Endodermal cell (in vitro differentiated cells): ENCODE measurements around the gene ZNF318. TPM values are rescaled to one million over a fixed set of nuclear protein-coding genes. Genes with fewer than 3 reads are reported as not detected.

ENCODE experiments used
- DNase-seq: peaks from one replicate; pipeline ENCODE4 v3.0.0-alpha.2; 2017
- H3K27ac ChIP-seq: 2 replicates; pipeline ENCODE4 v1.5.1; 2013; ENCODE audit warnings: mild to moderate bottlenecking, low read depth, low read length, moderate library complexity
- H3K27me3 ChIP-seq: 2 replicates; pipeline ENCODE4 v1.6.1; 2013; ENCODE audit warnings: mild to moderate bottlenecking, low read length, moderate library complexity; ENCODE audit not compliant: insufficient read depth, control insufficient read depth, poor library complexity, severe bottlenecking
- H3K36me3 ChIP-seq: 2 replicates; pipeline ENCODE4 v1.7.0; 2013; ENCODE audit warnings: mild to moderate bottlenecking, low read length, moderate library complexity; ENCODE audit not compliant: control insufficient read depth, insufficient read depth
- H3K4me1 ChIP-seq: one replicate; pipeline ENCODE4 v1.7.0; 2013; ENCODE audit warnings: low read length; ENCODE audit not compliant: control insufficient read depth, insufficient read depth
- H3K4me3 ChIP-seq: 2 replicates; pipeline ENCODE4 v1.5.1; 2013; ENCODE audit warnings: mild to moderate bottlenecking, low read length, moderate library complexity
- H3K9ac ChIP-seq: 2 replicates; pipeline ENCODE4 v1.6.1; 2013; ENCODE audit warnings: mild to moderate bottlenecking, low read length, moderate library complexity; ENCODE audit not compliant: poor library complexity, severe bottlenecking; ENCODE audit errors: extremely low read depth
- H3K9me3 ChIP-seq: 2 replicates; pipeline ENCODE4 v1.6.1; 2013; ENCODE audit warnings: mild to moderate bottlenecking, low read length, moderate library complexity; ENCODE audit not compliant: control insufficient read depth
- H3K27ac Mint-ChIP-seq: 2 replicates; pipeline ENCODE4 v1.8.0; 2020; ENCODE audit warnings: mixed read lengths
- H3K27me3 Mint-ChIP-seq: 2 replicates; pipeline ENCODE4 v1.8.0; 2021; ENCODE audit warnings: mild to moderate bottlenecking, mixed read lengths; ENCODE audit not compliant: insufficient read depth
- H3K36me3 Mint-ChIP-seq: 2 replicates; pipeline ENCODE4 v1.8.0; 2020; ENCODE audit warnings: low read depth, mixed read lengths
- H3K4me1 Mint-ChIP-seq: 2 replicates; pipeline ENCODE4 v1.8.0; 2020; ENCODE audit warnings: mixed read lengths
- H3K4me3 Mint-ChIP-seq: 2 replicates; pipeline ENCODE4 v1.8.0; 2020; ENCODE audit warnings: mild to moderate bottlenecking, moderate library complexity, mixed read lengths
- H3K9me3 Mint-ChIP-seq: 2 replicates; pipeline ENCODE4 v1.8.0; 2020; ENCODE audit warnings: mild to moderate bottlenecking, mixed read lengths
- CTCF ChIP-seq: fragments of 200-600 bp; sonication (generic); conservative IDR thresholded peaks from 2 replicates; pipeline ENCODE4 v1.5.0; 2021; ENCODE audit warnings: antibody characterized with exemption, mild to moderate bottlenecking
- WGBS, 2 experiments: methylation state at CpG; one replicate each; pipeline versions ENCODE4 v1.1.5 to v1.1.7; 2013; ENCODE audit warnings: missing lambda C conversion rate in 2 of 2, mixed read lengths in 1 of 2; ENCODE audit not compliant: insufficient coverage in 1 of 2, insufficient read length in 1 of 2; 5-methylcytosine and 5-hydroxymethylcytosine counted together
- total RNA-seq, 2 donors: library from RNA; stranded (reverse); fragmentation: NEBNext Ultra II Directional in 1 of 2; extraction: Animal tissue kit (Norgen Biotek cat#: 25700) in 1 of 2; gene quantifications; 2 replicates in 1 of 2; 3 replicates in 1 of 2; pipeline ENCODE4 v1.2.1, GENCODE V29; 2021

ZNF318 gene
- total RNA-seq, 2 donors from 2014 or later: 21.3 to 26.4 TPM

DNA sequence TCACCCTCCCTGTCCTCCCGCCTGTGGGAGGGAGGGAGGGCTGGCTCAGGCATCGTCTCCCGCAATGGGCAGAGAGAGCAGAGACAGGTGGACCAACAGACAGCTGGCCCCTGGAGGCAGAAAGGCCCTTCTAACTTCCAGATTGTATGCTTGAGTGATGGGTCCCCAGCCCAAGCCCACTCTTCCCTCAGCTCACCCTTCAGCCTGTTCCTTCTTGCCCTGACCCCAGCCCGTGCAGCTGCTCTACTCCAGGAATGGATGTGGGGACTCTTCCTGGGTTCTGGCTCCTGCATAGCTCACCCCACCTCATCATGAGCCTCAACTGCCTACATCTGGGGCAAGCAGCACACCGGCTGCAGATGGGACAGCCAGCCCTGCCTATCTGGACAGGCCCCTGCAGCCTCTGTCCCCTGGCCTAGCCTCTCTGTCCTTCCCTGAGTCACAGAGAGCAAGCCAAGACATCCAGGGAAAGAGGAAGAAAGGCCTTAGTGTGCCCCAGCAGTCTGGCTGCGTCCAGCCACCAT is 82.9 kb downstream of the ZNF318 start:
- Mint-ChIP-seq H3K27ac (no peak overlapping the region), H3K27me3 (peaks cover 20% of the 10 kb centered on the region), H3K4me1 (peaks cover 17% of the 10 kb centered on the region), H3K36me3 (no peaks in the 10 kb centered on the region), H3K4me3 (no peak overlapping the region), H3K9me3 (no peaks in the 10 kb centered on the region)
- H3K36me3 ChIP-seq: no peaks in the 10 kb centered on the region
- no peak overlapping the region for H3K4me3 ChIP-seq
- TF ChIP-seq CTCF: no peak
- WGBS, 2 experiments: 94% methylated on average over 6 of the region's 6 CpGs; no CpG with 5 or more reads in 1 of the 2 experiments
- H3K4me1 ChIP-seq: no peaks in the 10 kb centered on the region
- DNase-seq: no peak
- no peak overlapping the region for H3K9ac ChIP-seq
- no peaks in the 10 kb centered on the region for H3K9me3 ChIP-seq
- no peak overlapping the region for H3K27ac ChIP-seq
- H3K27me3 ChIP-seq: no peaks in the 10 kb centered on the region

Other genes starting within 250 kb of the ZNF318 start
- 10 to 100 TPM; 32.7 to 44.2 TPM for gene SRF, start 198.4 kb downstream of the ZNF318 start, total RNA-seq
- 10 to 100 TPM; 30.3 to 34.1 TPM for gene CUL9, start 187.5 kb downstream of the ZNF318 start, total RNA-seq
- gene DNPH1, start 140.2 kb downstream of the ZNF318 start, total RNA-seq: 10 to 100 TPM; 48.2 to 66.5 TPM
- gene TTBK1, start 126.2 kb downstream of the ZNF318 start, total RNA-seq: under 1 TPM; 0.62 TPM
- gene SLC22A7, start 71.4 kb downstream of the ZNF318 start, total RNA-seq: not detected
- 10 to 100 TPM; 13.4 to 19.3 TPM for gene CRIP3, start 60.8 kb downstream of the ZNF318 start, total RNA-seq
- 10 to 100 TPM; 34.1 to 44.8 TPM for gene ABCC10, start 57.9 kb upstream of the ZNF318 start, total RNA-seq
- gene DLK2, start 85.9 kb upstream of the ZNF318 start, total RNA-seq: not detected
- 10 to 100 TPM; 44.3 to 50.2 TPM for gene TJAP1, start 107.9 kb upstream of the ZNF318 start, total RNA-seq
- under 1 TPM; 0.46 to 0.64 TPM for gene LRRC73, start 140.7 kb upstream of the ZNF318 start, total RNA-seq
- gene YIPF3, start 147.3 kb upstream of the ZNF318 start, total RNA-seq: 100 to 1,000 TPM in 1 of 2 donors, 10 to 100 TPM in 1; 87.7 to 103 TPM
- 10 to 100 TPM; 37.6 to 44.2 TPM for gene POLR1C, start 147.4 kb upstream of the ZNF318 start, total RNA-seq
- 10 to 100 TPM; 70.8 to 74.3 TPM for gene XPO5, start 206.4 kb upstream of the ZNF318 start, total RNA-seq
- gene POLH, start 206.5 kb upstream of the ZNF318 start, total RNA-seq: 10 to 100 TPM; 11.2 to 18.8 TPM